Ovary (tissue), 9 donors: ENCODE results near the gene APBA2. TPM values are rescaled to one million over a fixed set of nuclear protein-coding genes. Genes with fewer than 3 reads are reported as not detected.

ENCODE experiments used
- DNase-seq, 5 donors: peaks; one replicate each; pipeline ENCODE4 v3.0.0-alpha.2; 2019 to 2020
- H3K27ac ChIP-seq, 2 donors: fragments of 200-600 bp; one replicate each; pipeline versions ENCODE4 v1.5.1 to v1.8.0; 2019 to 2022
- H3K27me3 ChIP-seq: fragments of 200-600 bp; one replicate; pipeline ENCODE4 v1.8.0; 2022
- H3K36me3 ChIP-seq: fragments of 200-600 bp; sonication (generic); one replicate; pipeline ENCODE4 v1.5.1; 2019
- H3K4me1 ChIP-seq: one replicate; pipeline ENCODE4 v1.8.1; 2013; ENCODE audit warnings: mild to moderate bottlenecking, moderate library complexity; ENCODE audit not compliant: insufficient read depth
- H3K4me3 ChIP-seq: fragments of 200-600 bp; sonication (generic); one replicate; pipeline ENCODE4 v1.5.1; 2017
- H3K9me3 ChIP-seq, 2 donors: fragments of 200-600 bp in 1 of 2; sonication (generic) in 1 of 2; one replicate each; pipeline versions ENCODE4 v1.5.1 to v1.8.1; 2013 to 2019; ENCODE audit warnings: mild to moderate bottlenecking in 1 of 2, moderate library complexity in 1 of 2
- CTCF ChIP-seq, 3 donors: fragments of 450-650 bp in 2 of 3; fragments of 200-600 bp in 1 of 3; IDR thresholded peaks; one replicate each; pipeline versions ENCODE4 v1.5.1 to v1.8.0; 2016 to 2022; ENCODE audit warnings: antibody characterized with exemption in 3 of 3, mild to moderate bottlenecking in 1 of 3
- EP300 ChIP-seq: sonication (generic); formaldehyde crosslinking; IDR thresholded peaks from one replicate; pipeline ENCODE4 v1.6.1; 2017; ENCODE audit warnings: antibody characterized with exemption
- POLR2A ChIP-seq: fragments of 450-650 bp; IDR thresholded peaks from one replicate; pipeline ENCODE4 v1.6.1; 2017; ENCODE audit warnings: antibody characterized with exemption, mild to moderate bottlenecking, moderate library complexity
- WGBS, 3 donors: extraction: QIAGEN DNeasy Blood & Tissue Kit in 1 of 3; methylation state at CpG; one replicate each; pipeline versions ENCODE4 v1.1.5 to v1.1.7; 2013 to 2017; 5-methylcytosine and 5-hydroxymethylcytosine counted together
- intact Hi-C, 4 donors: fragments of 100-400 bp; cut with DNase I; formaldehyde crosslinking; loops; one replicate each; pipeline versions ENCODE4 v1.11.0 to v1.15.1; 2022 to 2023
- polyA plus RNA-seq, 2 donors: library from polyadenylated mRNA; stranded (reverse); fragments of 200-250 nt in 1 of 2; fragments of 350-450 nt in 1 of 2; fragmentation: Illumina TruSeq in 1 of 2; extraction: RNeasy Lipid Tissue Mini Kit (QIAGEN cat#74804) in 1 of 2; gene quantifications; one replicate each; pipeline ENCODE4 v1.2.3, GENCODE V29; 2013 to 2014
- total RNA-seq, 7 donors: library from RNA; depleted of rRNA in 2 of 7; stranded (reverse); fragments of >200 nt in 2 of 7; fragmentation: NEBNext Ultra II Directional in 3 of 7; extraction: Animal tissue kit (Norgen Biotek cat#: 25700) in 3 of 7; gene quantifications; one replicate each; pipeline versions ENCODE4 v1.1.0 to v1.2.4, GENCODE V29; 2016 to 2023
- donor health status: DM: no; HTN: no; CAD: no; lungs with moderate emphysema.
- donor health status: DM: no; HTN: no; CAD: no.
- donor health status: Bipolar disorder and iron deficiency.
- donor health status: DM: yes; HTN: yes; CAD: no.
- donor health status: DM: no; HTN: no; CAD: no.
- donor health status: DM: yes; HTN: yes; CAD: no.

APBA2 gene
- total and polyA plus RNA-seq, 9 donors, result 0.53 to 3.1 (median 1.4) TPM

GRCh38 chr15:28989239-28989830 is 103.6 kb downstream of the APBA2 start:
- Histone ChIP-seq H3K27ac (no peak overlapping the region), H3K36me3 (no peaks in the 10 kb centered on the region), H3K9me3 (no peaks in the 10 kb centered on the region), H3K4me3 (no peak overlapping the region), H3K27me3 (no peaks in the 10 kb centered on the region), H3K4me1 (peaks cover 9% of the 10 kb centered on the region)
- 77 to 84% (median 81%) methylated on average over 15 of the region's 15 CpGs for WGBS, 3 donors
- DNase-seq, result no peak
- TF ChIP-seq POLR2A (no peak), CTCF (IDR thresholded peaks at IDR 0.05) (no peak), EP300 (no peak)
- intact Hi-C loops, result no loop called here

GRCh38 chr15:28989896-28990295 is 104.1 kb downstream of the APBA2 start:
- Histone ChIP-seq H3K9me3 (no peaks in the 10 kb centered on the region), H3K27ac (no peak overlapping the region), H3K27me3 (no peaks in the 10 kb centered on the region), H3K4me1 (peaks cover 10% of the 10 kb centered on the region), H3K4me3 (no peak overlapping the region), H3K36me3 (no peaks in the 10 kb centered on the region)
- TF ChIP-seq CTCF (IDR thresholded peaks at IDR 0.05), result no peak
- TF ChIP-seq POLR2A, result no peak
- TF ChIP-seq EP300, result no peak
- 86 to 89% (median 87%) methylated on average over 13 of the region's 13 CpGs for WGBS, 3 donors
- DNase-seq, result no peak
- intact Hi-C loops, result loop anchor here in 1 of 4 donors (10.0 kb wide), 1 partner anchor 55 kb away; no protein-coding TSS in a partner anchor

- Histone ChIP-seq H3K4me1 (peaks cover 12% of the 10 kb centered on the region), H3K36me3 (no peaks in the 10 kb centered on the region), H3K9me3 (no peaks in the 10 kb centered on the region), H3K27ac (no peak overlapping the region), H3K4me3 (no peak overlapping the region), H3K27me3 (no peaks in the 10 kb centered on the region)
- TF ChIP-seq CTCF (IDR thresholded peaks at IDR 0.05) (no peak), POLR2A (no peak), EP300 (no peak)
- no peak for DNase-seq
- 91 to 97% (median 95%) methylated on average over 2 of the region's 2 CpGs for WGBS, 3 donors
- intact Hi-C loops, result loop anchor here in 1 of 4 donors (10.0 kb wide), 1 partner anchor 56 kb away; no protein-coding TSS in a partner anchor
Measured at GRCh38 chr15:28990390-28990789, 104.6 kb downstream of the APBA2 start.

GRCh38 chr15:28991236-28992171 is 105.7 kb downstream of the APBA2 start:
- Histone ChIP-seq H3K9me3 (no peaks in the 10 kb centered on the region), H3K27ac (no peak overlapping the region), H3K4me3 (no peak overlapping the region), H3K36me3 (no peaks in the 10 kb centered on the region), H3K4me1 (peaks cover 12% of the 10 kb centered on the region), H3K27me3 (no peaks in the 10 kb centered on the region)
- TF ChIP-seq CTCF (IDR thresholded peaks at IDR 0.05), result no peak
- 93 to 94% (median 94%) methylated on average over 21 of the region's 21 CpGs for WGBS, 3 donors
- intact Hi-C loops, result loop anchor here in 1 of 4 donors (10.0 kb wide), 1 partner anchor 57 kb away; no protein-coding TSS in a partner anchor
- DNase-seq, result no peak
